Femur (tissue), 1 donor: Measurements from ENCODE around the gene FRYL.

Experiments
- DNase-seq: peaks from one replicate; pipeline ENCODE4 v3.0.0-alpha.2; 2017

Gene FRYL

GRCh38 chr4:48543796-48544195 is 236.3 kb downstream of the FRYL start:
- DNase-seq = no peak

- DNase-seq = no peak
These were observed 237.2 kb downstream of the FRYL start for GRCh38 chr4:48542888-48543287.

GRCh38 chr4:48539597-48539996 is 240.5 kb downstream of the FRYL start:
- no peak for DNase-seq

- DNase-seq = no peak
These were observed 241.7 kb downstream of the FRYL start for GRCh38 chr4:48538358-48538757.

- DNase-seq = no peak
These were observed 253.7 kb downstream of the FRYL start for GRCh38 chr4:48526406-48526805.

GRCh38 chr4:48518143-48518542 is 261.9 kb downstream of the FRYL start:
- no peak for DNase-seq

- no peak for DNase-seq
These were observed 270.5 kb downstream of the FRYL start for GRCh38 chr4:48509543-48509942.

- no peak for DNase-seq
These were observed 273.4 kb downstream of the FRYL start for GRCh38 chr4:48506716-48507115.

GRCh38 chr4:48504352-48504751 is 275.7 kb downstream of the FRYL start:
- no peak for DNase-seq

GRCh38 chr4:48504026-48504330 is 276.1 kb downstream of the FRYL start:
- no peak for DNase-seq

GRCh38 chr4:48503233-48504025 is 276.6 kb downstream of the FRYL start:
- no peak for DNase-seq

- no peak for DNase-seq
These were observed 280.5 kb downstream of the FRYL start for GRCh38 chr4:48499551-48500066.

GRCh38 chr4:48498895-48499294 is 281.2 kb downstream of the FRYL start:
- DNase-seq = no peak

GRCh38 chr4:48495941-48496340 is 284.1 kb downstream of the FRYL start:
- no peak for DNase-seq

- no peak for DNase-seq
These were observed 286.5 kb downstream of the FRYL start for GRCh38 chr4:48493452-48494100.

- DNase-seq = no peak
These were observed 288.4 kb downstream of the FRYL start for GRCh38 chr4:48491514-48492176.

GRCh38 chr4:48490680-48491513 is 289.2 kb downstream of the FRYL start:
- DNase-seq = peak; percentile 24

- peak; percentile 20 for DNase-seq
These were observed 289.9 kb downstream of the FRYL start, which contains the start of gene ZAR1 for GRCh38 chr4:48490012-48490679. TSS of gene ZAR1 (plus strand) at chr4:48490252. CDS start at chr4:48490292, 40 bp downstream.

- DNase-seq = no peak
These were observed 290.4 kb downstream of the FRYL start for GRCh38 chr4:48489683-48490011.

- no peak for DNase-seq
These were observed 295.4 kb downstream of the FRYL start for GRCh38 chr4:48484494-48485168.

- DNase-seq = no peak
These were observed 296.1 kb downstream of the FRYL start for GRCh38 chr4:48483777-48484493.
